CD14-positive monocyte (primary cell): ENCODE measurements around the gene DOCK6. TPM values are rescaled to one million over a fixed set of nuclear protein-coding genes. Genes with fewer than 3 reads are reported as not detected.
A peak's percentile ranks its signal among the peaks of the same experiment; 100 is the strongest.
"Not testable (repeated sequence)": the region's sequence is repeated elsewhere in the genome, so short reads cannot be mapped to it uniquely, and the experiment has no call there.

Experiments used
- DNase-seq, 3 donors: peaks; one replicate each; pipeline ENCODE4 v3.0.0-alpha.2; 2011 to 2022
- H2AFZ ChIP-seq: 2 replicates; pipeline ENCODE4 v1.6.0; 2012; ENCODE audit warnings: mild to moderate bottlenecking, low read depth, low read length, inconsistent platforms; ENCODE audit not compliant: insufficient read depth, poor library complexity, severe bottlenecking
- H3K27ac ChIP-seq, 2 donors: 1 replicate in 1 of 2; 2 replicates in 1 of 2; pipeline ENCODE4 v1.5.1; 2012 to 2013; ENCODE audit warnings: low read length in 2 of 2, control low read depth in 1 of 2, inconsistent platforms in 1 of 2, low read depth in 1 of 2, mild to moderate bottlenecking in 1 of 2
- H3K27me3 ChIP-seq, 2 donors: one replicate each; pipeline versions ENCODE4 v1.6.0 to v1.6.1; 2011 to 2013; ENCODE audit warnings: low read length in 2 of 2; ENCODE audit not compliant: control insufficient read depth in 2 of 2, insufficient read depth in 2 of 2
- H3K36me3 ChIP-seq, 2 donors: replicated peaks in 1 of 2; 1 replicate in 1 of 2; 2 replicates in 1 of 2; pipeline versions ENCODE4 v1.5.1 to v1.6.1; 2012 to 2013; ENCODE audit warnings: low read length in 2 of 2, control low read depth in 1 of 2, inconsistent platforms in 1 of 2, mild to moderate bottlenecking in 1 of 2; ENCODE audit not compliant: insufficient read depth in 2 of 2, control insufficient read depth in 1 of 2
- H3K4me1 ChIP-seq, 2 donors: 1 replicate in 1 of 2; 2 replicates in 1 of 2; pipeline versions ENCODE4 v1.5.1 to v1.6.1; 2012 to 2013; ENCODE audit warnings: low read length in 2 of 2, control low read depth in 1 of 2, inconsistent platforms in 1 of 2, mild to moderate bottlenecking in 1 of 2, moderate library complexity in 1 of 2; ENCODE audit not compliant: insufficient read depth in 2 of 2, control insufficient read depth in 1 of 2
- H3K4me2 ChIP-seq: replicated peaks from 2 replicates; pipeline ENCODE3; 2012; ENCODE audit warnings: low read length, moderate library complexity, mild to moderate bottlenecking; ENCODE audit not compliant: poor library complexity, severe bottlenecking; ENCODE audit errors: extremely low read depth
- H3K4me3 ChIP-seq, 3 experiments: fragments of 200-600 bp in 1 of 3; sonication (generic) in 1 of 3; replicated peaks in 1 of 3; 1 replicate in 2 of 3; 2 replicates in 1 of 3; pipeline ENCODE4 v1.5.1; 2011 to 2013; ENCODE audit warnings: low read length in 3 of 3, mild to moderate bottlenecking in 3 of 3, control low read depth in 2 of 3, low read depth in 2 of 3, inconsistent platforms in 1 of 3, moderate library complexity in 1 of 3
- H3K79me2 ChIP-seq: 2 replicates; pipeline ENCODE4 v1.6.0; 2012; ENCODE audit warnings: mild to moderate bottlenecking, control low read depth, inconsistent platforms, low read length, moderate library complexity; ENCODE audit not compliant: insufficient read depth
- H3K9ac ChIP-seq: 2 replicates; pipeline ENCODE4 v1.6.0; 2017; ENCODE audit warnings: low read length, mild to moderate bottlenecking; ENCODE audit not compliant: insufficient read depth, poor library complexity, severe bottlenecking
- H3K9me3 ChIP-seq, 2 donors: replicated peaks in 1 of 2; 1 replicate in 1 of 2; 2 replicates in 1 of 2; pipeline versions ENCODE4 v1.5.1 to v1.6.1; 2012 to 2013; ENCODE audit warnings: low read length in 2 of 2, control low read depth in 1 of 2; ENCODE audit not compliant: control insufficient read depth in 1 of 2, insufficient read depth in 1 of 2
- H4K20me1 ChIP-seq: 2 replicates; pipeline ENCODE4 v1.6.0; 2012; ENCODE audit warnings: mild to moderate bottlenecking, low read length, control low read depth, moderate library complexity; ENCODE audit not compliant: insufficient read depth
- H3K27ac Mint-ChIP-seq, 7 donors: one replicate each; pipeline ENCODE4 v1.8.0; 2020; ENCODE audit warnings: mild to moderate bottlenecking in 7 of 7, mixed read lengths in 7 of 7, moderate library complexity in 6 of 7, inconsistent platforms in 2 of 7
- H3K27me3 Mint-ChIP-seq, 3 donors: one replicate each; pipeline ENCODE4 v1.8.0; 2021 to 2022; ENCODE audit warnings: low read depth in 3 of 3, mild to moderate bottlenecking in 3 of 3, mixed read lengths in 3 of 3, moderate library complexity in 3 of 3, inconsistent platforms in 1 of 3
- H3K36me3 Mint-ChIP-seq, 2 donors: one replicate each; pipeline ENCODE4 v1.8.0; 2020; ENCODE audit warnings: mixed read lengths in 2 of 2, inconsistent platforms in 1 of 2, mild to moderate bottlenecking in 1 of 2
- H3K4me1 Mint-ChIP-seq: one replicate; pipeline ENCODE4 v1.8.0; 2020; ENCODE audit warnings: mild to moderate bottlenecking, mixed read lengths
- H3K4me3 Mint-ChIP-seq, 2 donors: one replicate each; pipeline ENCODE4 v1.8.0; 2020; ENCODE audit warnings: mild to moderate bottlenecking in 2 of 2, mixed read lengths in 2 of 2, moderate library complexity in 1 of 2
- H3K9me3 Mint-ChIP-seq, 7 donors: one replicate each; pipeline ENCODE4 v1.8.0; 2020 to 2022; ENCODE audit warnings: mixed read lengths in 7 of 7, mild to moderate bottlenecking in 6 of 7, moderate library complexity in 6 of 7, inconsistent platforms in 2 of 7
- WGBS: methylation state at CpG from one replicate; pipeline ENCODE4 v1.1.5; 2013; ENCODE audit warnings: missing lambda C conversion rate; ENCODE audit not compliant: insufficient coverage; 5-methylcytosine and 5-hydroxymethylcytosine counted together
- intact Hi-C, 2 donors: fragments of 100-400 bp; cut with micrococcal nuclease; formaldehyde crosslinking; loops; one replicate each; pipeline versions ENCODE4 v1.15.0 to v1.15.1; 2023
- polyA plus RNA-seq, 3 donors: library from polyadenylated mRNA; depleted of rRNA in 1 of 3; unstranded in 2 of 3; stranded (reverse) in 1 of 3; fragments of 300-500 nt in 2 of 3; fragments of >200 nt in 1 of 3; fragmentation: Illumina TruSeq in 2 of 3; gene quantifications; 1 replicate in 2 of 3; 2 replicates in 1 of 3; pipeline ENCODE4 v1.2.3, GENCODE V29; 2012 to 2021
- TF ChIP-seq, protein P1 (sequence below): fragments of 200-600 bp; IDR thresholded peaks from one replicate; pipeline ENCODE4 v1.8.0; 2022; ENCODE audit warnings: antibody characterized with exemption, mild to moderate bottlenecking

Gene DOCK6
- polyA plus RNA-seq, 3 donors = 0.03 to 0.93 (median 0.18) TPM

DNA sequence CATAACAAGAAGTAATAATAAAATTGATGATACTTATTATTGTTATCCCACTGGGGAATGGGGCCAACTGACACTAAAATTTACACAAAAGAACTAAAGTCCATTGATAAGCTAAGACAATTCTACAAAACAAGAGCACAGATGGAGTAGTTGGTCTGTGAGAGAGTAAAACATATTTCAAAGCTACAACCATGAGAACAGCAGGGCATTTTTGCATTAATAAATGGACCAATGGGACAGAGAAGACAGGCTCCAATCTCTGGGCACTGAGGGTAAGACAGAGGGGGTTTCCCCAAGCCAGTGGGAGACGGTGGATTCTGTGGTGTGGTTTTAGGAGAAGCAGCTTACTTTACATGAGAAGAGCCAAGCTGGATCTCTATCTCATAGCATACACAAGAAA lies 79.3 kb downstream of the DOCK6 start:
- Histone ChIP-seq H3K9me3 (no peaks in the 10 kb centered on the region), H3K27me3 (no peaks in the 10 kb centered on the region), H3K36me3 (no peaks in the 10 kb centered on the region), H2AFZ (no peak overlapping the region), H3K9ac (no peak overlapping the region), H3K4me2 (no peak overlapping the region), H3K79me2 (no peaks in the 10 kb centered on the region), H4K20me1 (no peaks in the 10 kb centered on the region), H3K4me1 (no peaks in the 10 kb centered on the region), H3K4me3 (no peak overlapping the region), H3K27ac (no peak overlapping the region)
- Mint-ChIP-seq H3K27me3 (peaks cover 0 to 3% (median 2%) of the 10 kb centered on the region in 3 donors), H3K36me3 (peaks cover 3 to 4% of the 10 kb centered on the region in 2 donors), H3K9me3 (peaks cover 0 to 4% (median 0%) of the 10 kb centered on the region in 7 donors), H3K4me3 (no peak overlapping the region), H3K27ac (no peak overlapping the region), H3K4me1 (peaks cover 11% of the 10 kb centered on the region)
- no peak for DNase-seq
- WGBS = no CpG with 5 or more reads among the region's 1 CpG
- TF ChIP-seq, protein P1, sequence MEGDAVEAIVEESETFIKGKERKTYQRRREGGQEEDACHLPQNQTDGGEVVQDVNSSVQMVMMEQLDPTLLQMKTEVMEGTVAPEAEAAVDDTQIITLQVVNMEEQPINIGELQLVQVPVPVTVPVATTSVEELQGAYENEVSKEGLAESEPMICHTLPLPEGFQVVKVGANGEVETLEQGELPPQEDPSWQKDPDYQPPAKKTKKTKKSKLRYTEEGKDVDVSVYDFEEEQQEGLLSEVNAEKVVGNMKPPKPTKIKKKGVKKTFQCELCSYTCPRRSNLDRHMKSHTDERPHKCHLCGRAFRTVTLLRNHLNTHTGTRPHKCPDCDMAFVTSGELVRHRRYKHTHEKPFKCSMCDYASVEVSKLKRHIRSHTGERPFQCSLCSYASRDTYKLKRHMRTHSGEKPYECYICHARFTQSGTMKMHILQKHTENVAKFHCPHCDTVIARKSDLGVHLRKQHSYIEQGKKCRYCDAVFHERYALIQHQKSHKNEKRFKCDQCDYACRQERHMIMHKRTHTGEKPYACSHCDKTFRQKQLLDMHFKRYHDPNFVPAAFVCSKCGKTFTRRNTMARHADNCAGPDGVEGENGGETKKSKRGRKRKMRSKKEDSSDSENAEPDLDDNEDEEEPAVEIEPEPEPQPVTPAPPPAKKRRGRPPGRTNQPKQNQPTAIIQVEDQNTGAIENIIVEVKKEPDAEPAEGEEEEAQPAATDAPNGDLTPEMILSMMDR = no peak
- intact Hi-C loops = no loop called here

DNA sequence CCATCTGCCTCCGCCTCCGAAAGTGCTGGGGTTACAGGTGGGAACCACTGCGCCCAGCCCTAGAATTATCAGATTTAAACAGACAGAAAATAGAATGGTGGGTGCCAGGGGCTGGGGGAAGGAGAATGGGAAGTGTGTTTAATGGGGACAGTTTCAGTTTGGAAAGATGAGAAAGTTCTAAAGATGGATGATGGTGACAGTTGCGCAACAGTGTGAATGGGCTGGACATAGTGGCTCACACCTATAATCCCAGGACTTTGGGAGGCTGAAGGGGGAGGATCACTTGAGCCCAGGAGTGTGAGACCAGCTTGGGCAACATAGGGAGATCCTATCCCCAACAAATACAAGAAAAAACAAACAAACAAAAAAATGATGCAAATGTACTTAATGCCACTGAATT lies 80.8 kb downstream of the DOCK6 start:
- Histone ChIP-seq H3K9me3 (no peaks in the 10 kb centered on the region), H4K20me1 (no peaks in the 10 kb centered on the region), H3K36me3 (no peaks in the 10 kb centered on the region), H3K4me3 (no peak overlapping the region), H2AFZ (no peak overlapping the region), H3K4me2 (no peak overlapping the region), H3K9ac (no peak overlapping the region), H3K27ac (no peak overlapping the region), H3K79me2 (no peaks in the 10 kb centered on the region), H3K4me1 (no peaks in the 10 kb centered on the region), H3K27me3 (no peaks in the 10 kb centered on the region)
- Mint-ChIP-seq H3K9me3 (peaks cover 0 to 4% (median 0%) of the 10 kb centered on the region in 7 donors), H3K27me3 (peaks cover 0 to 2% (median 2%) of the 10 kb centered on the region in 3 donors), H3K27ac (peak overlapping the region in 1 of 7 donors; percentile 32), H3K36me3 (peaks cover 8 to 9% of the 10 kb centered on the region in 2 donors), H3K4me1 (peaks cover 11% of the 10 kb centered on the region), H3K4me3 (no peak overlapping the region)
- DNase-seq = no peak
- intact Hi-C loops = no loop called here
- TF ChIP-seq, protein P1 = no peak
- no CpG with 5 or more reads among the region's 4 CpGs for WGBS

DNA sequence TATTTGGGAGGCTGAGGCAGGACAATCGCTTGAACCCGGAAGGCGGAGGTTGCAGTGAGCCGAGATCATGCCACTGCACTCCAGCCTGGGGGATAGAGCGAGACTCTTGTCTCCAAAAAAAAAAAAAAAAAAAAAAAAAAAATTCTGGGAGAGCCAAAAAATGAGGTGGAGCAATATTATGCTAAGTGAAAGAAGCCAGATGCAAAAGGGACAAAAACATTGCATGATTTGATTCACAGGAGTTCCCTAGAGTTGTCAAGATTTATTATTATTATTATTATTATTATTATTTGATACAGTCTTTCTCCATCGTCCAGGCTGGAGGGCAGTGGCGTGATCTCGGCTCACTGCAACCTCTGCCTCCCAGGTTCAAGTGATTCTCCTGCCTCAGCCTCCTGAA lies 81.3 kb downstream of the DOCK6 start:
- H3K27ac Mint-ChIP-seq, H3K36me3 ChIP-seq, H3K27me3 ChIP-seq, H3K4me3 Mint-ChIP-seq, H3K27ac ChIP-seq, DNase-seq, H3K9ac ChIP-seq, H3K4me3 ChIP-seq, H3K9me3 ChIP-seq, H3K79me2 ChIP-seq, intact Hi-C loops, H3K27me3 Mint-ChIP-seq, H3K9me3 Mint-ChIP-seq, H2AFZ ChIP-seq, H3K4me2 ChIP-seq, H3K4me1 ChIP-seq, H4K20me1 ChIP-seq: not testable (repeated sequence)
- Mint-ChIP-seq H3K36me3 (peaks cover 6 to 10% of the 10 kb centered on the region in 2 donors), H3K4me1 (peaks cover 11% of the 10 kb centered on the region)
- WGBS = no CpG with 5 or more reads among the region's 8 CpGs
